NB4 (cell line): Measurements from ENCODE around the gene TRIP4.
"Not testable (repeated sequence)": the region's sequence is repeated elsewhere in the genome, so short reads cannot be mapped to it uniquely, and the experiment has no call there.

Experiments
- MYC ChIP-seq: IDR thresholded peaks from 2 replicates; pipeline ENCODE4 v1.6.1; 2011; ENCODE audit warnings: low read depth, low read length
- TF ChIP-seq, protein P1 (sequence below): IDR thresholded peaks from one replicate; pipeline ENCODE4 v1.5.1; 2012; ENCODE audit warnings: low read depth, low read length

DNA sequence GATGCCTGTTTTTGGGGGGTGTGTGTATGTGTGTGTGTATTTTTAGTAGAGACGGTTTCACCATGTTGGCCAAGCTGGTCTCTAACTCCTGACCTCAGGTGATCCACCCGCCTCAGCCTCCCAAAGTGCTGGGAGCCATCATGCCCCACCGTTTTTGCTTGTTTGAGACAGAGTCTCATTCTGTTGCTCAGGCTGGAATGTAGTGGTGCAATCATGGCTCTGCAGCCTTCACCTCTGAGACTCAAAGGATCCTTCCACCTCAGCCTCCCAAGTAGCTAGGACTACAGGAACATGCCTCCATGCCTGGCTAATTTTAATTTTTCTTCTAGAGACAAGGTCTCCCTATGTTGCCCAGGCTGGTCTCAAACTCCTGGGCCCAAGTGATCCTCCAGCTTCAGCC, 4.8 kb downstream of the TRIP4 start:
- TF ChIP-seq, protein P1, sequence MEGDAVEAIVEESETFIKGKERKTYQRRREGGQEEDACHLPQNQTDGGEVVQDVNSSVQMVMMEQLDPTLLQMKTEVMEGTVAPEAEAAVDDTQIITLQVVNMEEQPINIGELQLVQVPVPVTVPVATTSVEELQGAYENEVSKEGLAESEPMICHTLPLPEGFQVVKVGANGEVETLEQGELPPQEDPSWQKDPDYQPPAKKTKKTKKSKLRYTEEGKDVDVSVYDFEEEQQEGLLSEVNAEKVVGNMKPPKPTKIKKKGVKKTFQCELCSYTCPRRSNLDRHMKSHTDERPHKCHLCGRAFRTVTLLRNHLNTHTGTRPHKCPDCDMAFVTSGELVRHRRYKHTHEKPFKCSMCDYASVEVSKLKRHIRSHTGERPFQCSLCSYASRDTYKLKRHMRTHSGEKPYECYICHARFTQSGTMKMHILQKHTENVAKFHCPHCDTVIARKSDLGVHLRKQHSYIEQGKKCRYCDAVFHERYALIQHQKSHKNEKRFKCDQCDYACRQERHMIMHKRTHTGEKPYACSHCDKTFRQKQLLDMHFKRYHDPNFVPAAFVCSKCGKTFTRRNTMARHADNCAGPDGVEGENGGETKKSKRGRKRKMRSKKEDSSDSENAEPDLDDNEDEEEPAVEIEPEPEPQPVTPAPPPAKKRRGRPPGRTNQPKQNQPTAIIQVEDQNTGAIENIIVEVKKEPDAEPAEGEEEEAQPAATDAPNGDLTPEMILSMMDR, result not testable (repeated sequence)
- not testable (repeated sequence) for TF ChIP-seq MYC
